Tibial artery (tissue), 4 donors: Measurements from ENCODE around the gene DISP3.

Experiments
- DNase-seq, 2 donors: peaks; one replicate each; pipeline ENCODE4 v3.0.0-alpha.2; 2019
- H3K27ac ChIP-seq, 2 donors: fragments of 200-600 bp; sonication (generic) in 1 of 2; 1 replicate in 1 of 2; 2 replicates in 1 of 2; pipeline ENCODE4 v1.5.1; 2018 to 2019; ENCODE audit warnings: mild to moderate bottlenecking in 1 of 2
- H3K27me3 ChIP-seq, 2 donors: fragments of 200-600 bp; sonication (generic) in 1 of 2; one replicate each; pipeline versions ENCODE4 v1.5.1 to v1.6.0; 2016 to 2019
- H3K36me3 ChIP-seq, 3 donors: fragments of 200-600 bp; sonication (generic) in 2 of 3; one replicate each; pipeline ENCODE4 v1.5.1; 2016 to 2019; ENCODE audit warnings: mild to moderate bottlenecking in 2 of 3
- H3K4me1 ChIP-seq, 4 donors: fragments of 200-600 bp; sonication (generic) in 2 of 4; 1 replicate in 3 of 4; 2 replicates in 1 of 4; pipeline ENCODE4 v1.5.1; 2016 to 2019
- H3K4me3 ChIP-seq, 2 donors: fragments of 200-600 bp; sonication (generic) in 1 of 2; 1 replicate in 1 of 2; 2 replicates in 1 of 2; pipeline ENCODE4 v1.5.1; 2018 to 2019; ENCODE audit warnings: mild to moderate bottlenecking in 2 of 2
- H3K9me3 ChIP-seq, 3 donors: fragments of 200-600 bp; sonication (generic) in 1 of 3; one replicate each; pipeline ENCODE4 v1.5.1; 2016 to 2019
- intact Hi-C: fragments of 100-400 bp; cut with DNase I; formaldehyde crosslinking; loops from one replicate; pipeline ENCODE4 v1.15.0; 2023; ENCODE audit warnings: low total_unique reads
- TF ChIP-seq, protein P1 (sequence below), 2 experiments: fragments of 200-600 bp in 1 of 2; fragments of 450-650 bp in 1 of 2; IDR thresholded peaks; one replicate each; pipeline ENCODE4 v1.5.1; 2017 to 2019; ENCODE audit warnings: antibody characterized with exemption in 2 of 2, mild to moderate bottlenecking in 1 of 2, moderate library complexity in 1 of 2

DISP3 gene

GRCh38 chr1:11494771-11495170 is 15.8 kb downstream of the DISP3 start:
- H3K27me3 ChIP-seq: peaks cover 0 to 45% of the 10 kb centered on the region in 2 donors
- H3K9me3 ChIP-seq: no peaks in the 10 kb centered on the region
- DNase-seq: no peak
- H3K27ac ChIP-seq: no peak overlapping the region
- H3K4me3 ChIP-seq: no peak overlapping the region
- TF ChIP-seq, protein P1, sequence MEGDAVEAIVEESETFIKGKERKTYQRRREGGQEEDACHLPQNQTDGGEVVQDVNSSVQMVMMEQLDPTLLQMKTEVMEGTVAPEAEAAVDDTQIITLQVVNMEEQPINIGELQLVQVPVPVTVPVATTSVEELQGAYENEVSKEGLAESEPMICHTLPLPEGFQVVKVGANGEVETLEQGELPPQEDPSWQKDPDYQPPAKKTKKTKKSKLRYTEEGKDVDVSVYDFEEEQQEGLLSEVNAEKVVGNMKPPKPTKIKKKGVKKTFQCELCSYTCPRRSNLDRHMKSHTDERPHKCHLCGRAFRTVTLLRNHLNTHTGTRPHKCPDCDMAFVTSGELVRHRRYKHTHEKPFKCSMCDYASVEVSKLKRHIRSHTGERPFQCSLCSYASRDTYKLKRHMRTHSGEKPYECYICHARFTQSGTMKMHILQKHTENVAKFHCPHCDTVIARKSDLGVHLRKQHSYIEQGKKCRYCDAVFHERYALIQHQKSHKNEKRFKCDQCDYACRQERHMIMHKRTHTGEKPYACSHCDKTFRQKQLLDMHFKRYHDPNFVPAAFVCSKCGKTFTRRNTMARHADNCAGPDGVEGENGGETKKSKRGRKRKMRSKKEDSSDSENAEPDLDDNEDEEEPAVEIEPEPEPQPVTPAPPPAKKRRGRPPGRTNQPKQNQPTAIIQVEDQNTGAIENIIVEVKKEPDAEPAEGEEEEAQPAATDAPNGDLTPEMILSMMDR (IDR thresholded peaks at IDR 0.05): no peak
- no peaks in the 10 kb centered on the region for H3K4me1 ChIP-seq
- intact Hi-C loops: no loop called here
- no peaks in the 10 kb centered on the region for H3K36me3 ChIP-seq

- H3K27ac ChIP-seq: no peak overlapping the region
- peaks cover 0 to 45% of the 10 kb centered on the region in 2 donors for H3K27me3 ChIP-seq
- H3K9me3 ChIP-seq: no peaks in the 10 kb centered on the region
- intact Hi-C loops: no loop called here
- H3K36me3 ChIP-seq: no peaks in the 10 kb centered on the region
- H3K4me3 ChIP-seq: no peak overlapping the region
- no peak for DNase-seq
- TF ChIP-seq, protein P1 (IDR thresholded peaks at IDR 0.05): no peak
- no peaks in the 10 kb centered on the region for H3K4me1 ChIP-seq
Measured at GRCh38 chr1:11495579-11495978, 16.6 kb downstream of the DISP3 start.

GRCh38 chr1:11496551-11497080 is 17.7 kb downstream of the DISP3 start:
- no peak overlapping the region for H3K4me3 ChIP-seq
- H3K9me3 ChIP-seq: no peaks in the 10 kb centered on the region
- H3K27me3 ChIP-seq: peaks cover 0 to 52% of the 10 kb centered on the region in 2 donors
- DNase-seq: no peak
- H3K27ac ChIP-seq: no peak overlapping the region
- TF ChIP-seq, protein P1 (IDR thresholded peaks at IDR 0.05): no peak
- H3K36me3 ChIP-seq: no peaks in the 10 kb centered on the region
- H3K4me1 ChIP-seq: no peaks in the 10 kb centered on the region
- intact Hi-C loops: no loop called here

- Histone ChIP-seq H3K27ac (no peak overlapping the region), H3K4me3 (no peak overlapping the region), H3K27me3 (peaks cover 0 to 61% of the 10 kb centered on the region in 2 donors), H3K4me1 (no peaks in the 10 kb centered on the region), H3K9me3 (peaks cover 0 to 4% (median 0%) of the 10 kb centered on the region in 3 donors), H3K36me3 (no peaks in the 10 kb centered on the region)
- TF ChIP-seq, protein P1 (IDR thresholded peaks at IDR 0.05): no peak
- peak in 1 of 2 donors; percentile 42 for DNase-seq
- intact Hi-C loops: no loop called here
Measured at GRCh38 chr1:11498956-11499594, 20.1 kb downstream of the DISP3 start.

- Histone ChIP-seq H3K9me3 (peaks cover 0 to 11% (median 6%) of the 10 kb centered on the region in 3 donors), H3K27me3 (peaks cover 0 to 61% of the 10 kb centered on the region in 2 donors), H3K4me1 (no peaks in the 10 kb centered on the region), H3K4me3 (no peak overlapping the region), H3K36me3 (no peaks in the 10 kb centered on the region), H3K27ac (no peak overlapping the region)
- TF ChIP-seq, protein P1 (IDR thresholded peaks at IDR 0.05): no peak
- intact Hi-C loops: no loop called here
- peak in 1 of 2 donors; percentile 35 for DNase-seq
Measured at GRCh38 chr1:11499601-11500331, 20.8 kb downstream of the DISP3 start.
